Measurements from ENCODE around the gene EIF1B. TPM values are rescaled to one million over a fixed set of nuclear protein-coding genes. Genes with fewer than 3 reads are reported as not detected.

EIF1B gene
- total RNA-seq (2022; extraction: Qiagen RNA extraction), result 54.5 to 71.4 TPM (median 62.6 TPM) in 5 replicates

DNA sequence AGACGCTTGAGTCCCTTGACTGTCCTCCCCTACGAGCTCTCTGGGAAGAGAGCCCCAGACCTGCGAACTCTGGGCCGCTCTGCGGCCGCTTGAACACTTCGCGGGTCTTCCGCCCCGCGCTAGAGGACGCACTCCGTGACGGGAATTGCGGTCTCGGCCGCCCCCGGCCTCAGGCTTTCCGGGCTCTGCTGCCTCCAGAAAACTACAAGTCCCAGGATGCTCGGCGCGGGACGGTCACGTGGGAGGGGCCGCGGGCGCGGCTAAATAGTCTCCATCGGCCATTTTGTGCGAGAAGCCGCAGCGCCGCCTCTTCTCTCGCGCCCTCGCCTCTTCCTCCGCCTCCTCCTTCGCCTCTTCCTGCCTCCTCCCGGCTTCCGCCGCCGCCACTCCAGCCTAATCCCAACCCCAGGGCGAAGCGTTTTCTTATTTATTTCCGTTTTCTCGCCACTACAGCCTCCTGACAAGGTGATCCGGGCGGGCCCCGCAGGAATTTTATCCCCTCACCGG is at the start of gene EIF1B:
EIF1B (plus strand) TSS at position 290 of the 507 bp plus-strand sequence. CDS start 235 bp downstream, outside the sequence.

Other genes with a start within 250 kb of the EIF1B start
- gene ENTPD3, start 77.5 kb downstream of the EIF1B start, total RNA-seq (2022; extraction: Qiagen RNA extraction), result 0.03 to 0.05 TPM (median 0.04 TPM) in 3 of 5 replicates, not detected in the others
- gene RPL14, start 147.6 kb downstream of the EIF1B start, total RNA-seq (2022; extraction: Qiagen RNA extraction), result 644 to 754 TPM (median 665 TPM) in 5 replicates
- gene ZNF619, start 167.4 kb downstream of the EIF1B start, total RNA-seq (2022; extraction: Qiagen RNA extraction), result 2.0 to 2.4 TPM (median 2.3 TPM) in 5 replicates
- gene ZNF620, start 196.3 kb downstream of the EIF1B start, total RNA-seq (2022; extraction: Qiagen RNA extraction), result 1.7 to 2.0 TPM (median 1.8 TPM) in 5 replicates
- 5.8 to 9.3 TPM (median 7.5 TPM) in 5 replicates for gene ZNF621, start 215.3 kb downstream of the EIF1B start, total RNA-seq (2022; extraction: Qiagen RNA extraction)